Measurements from ENCODE around the gene TOMM5. TPM values are rescaled to one million over a fixed set of nuclear protein-coding genes. Genes with fewer than 3 reads are reported as not detected.
A peak's percentile ranks its signal among the peaks of the same experiment; 100 is the strongest.

The TOMM5 gene
- total RNA-seq, 6 donors from 2014 or later: 35.4 to 83.5 (median 54.2) TPM

- H3K4me3 ChIP-seq: peak overlapping the region; percentile 74 to 90 (median 78)
- H3K36me3 ChIP-seq: no peaks in the 10 kb centered on the region
- DNase-seq: no peak
- H3K27ac ChIP-seq: peak overlapping the region; percentile 61 to 86 (median 80)
- H3K27me3 ChIP-seq: no peaks in the 10 kb centered on the region
- TF ChIP-seq CTCF (IDR thresholded peaks at IDR 0.05) (no peak), POLR2A (IDR thresholded peaks at IDR 0.05) (no peak), EP300 (IDR thresholded peaks at IDR 0.05) (no peak), POLR2AphosphoS5 (IDR thresholded peaks at IDR 0.05) (no peak)
- ATAC-seq (ENCODE audit: low FRiP score in 2 of 2): peak in 1 of 2 donors; percentile 29
- no peaks in the 10 kb centered on the region for H3K9me3 ChIP-seq
- peaks cover 2 to 26% (median 10%) of the 10 kb centered on the region in 4 donors for H3K4me1 ChIP-seq
- WGBS, 2 donors: 7 to 9% methylated on average over 4 to 5 of the region's 5 CpGs
Observed at GRCh38 chr9:37575511-37575914, 16.9 kb downstream of the TOMM5 start.

- ATAC-seq (ENCODE audit: low FRiP score in 2 of 2): no peak
- Histone ChIP-seq H3K27me3 (no peaks in the 10 kb centered on the region), H3K4me1 (peaks cover 2 to 26% (median 10%) of the 10 kb centered on the region in 4 donors), H3K36me3 (no peaks in the 10 kb centered on the region), H3K4me3 (peak overlapping the region in 3 of 4 donors; percentile 78 to 90 (median 78)), H3K27ac (peak overlapping the region in 1 of 4 donors; percentile 86), H3K9me3 (no peaks in the 10 kb centered on the region)
- WGBS, 2 donors: 73 to 77% methylated on average over 5 of the region's 5 CpGs
- TF ChIP-seq POLR2A (IDR thresholded peaks at IDR 0.05) (no peak), EP300 (IDR thresholded peaks at IDR 0.05) (no peak), POLR2AphosphoS5 (IDR thresholded peaks at IDR 0.05) (no peak), CTCF (IDR thresholded peaks at IDR 0.05) (no peak)
- DNase-seq: no peak
Observed at GRCh38 chr9:37575001-37575400, 17.4 kb downstream of the TOMM5 start.

GRCh38 chr9:37574241-37574721, 18.1 kb downstream of the TOMM5 start:
- 53 to 75% methylated on average over 5 of the region's 5 CpGs for WGBS, 2 donors
- TF ChIP-seq EP300 (IDR thresholded peaks at IDR 0.05) (no peak), POLR2A (IDR thresholded peaks at IDR 0.05) (no peak), POLR2AphosphoS5 (IDR thresholded peaks at IDR 0.05) (no peak), CTCF (IDR thresholded peaks at IDR 0.05) (no peak)
- no peak overlapping the region for H3K4me3 ChIP-seq
- no peaks in the 10 kb centered on the region for H3K27me3 ChIP-seq
- no peak for DNase-seq
- no peaks in the 10 kb centered on the region for H3K36me3 ChIP-seq
- H3K4me1 ChIP-seq: peaks cover 2 to 26% (median 10%) of the 10 kb centered on the region in 4 donors
- no peaks in the 10 kb centered on the region for H3K9me3 ChIP-seq
- H3K27ac ChIP-seq: no peak overlapping the region
- no peak for ATAC-seq (ENCODE audit: low FRiP score in 2 of 2)

GRCh38 chr9:37571282-37571681, 21.1 kb downstream of the TOMM5 start:
- peaks cover 2 to 17% (median 10%) of the 10 kb centered on the region in 4 donors for H3K4me1 ChIP-seq
- H3K9me3 ChIP-seq: no peaks in the 10 kb centered on the region
- no peak overlapping the region for H3K27ac ChIP-seq
- TF ChIP-seq POLR2AphosphoS5 (IDR thresholded peaks at IDR 0.05) (no peak), EP300 (IDR thresholded peaks at IDR 0.05) (no peak), POLR2A (IDR thresholded peaks at IDR 0.05) (no peak)
- ATAC-seq (ENCODE audit: low FRiP score in 2 of 2): no peak
- no peaks in the 10 kb centered on the region for H3K27me3 ChIP-seq
- DNase-seq: no peak
- H3K36me3 ChIP-seq: no peaks in the 10 kb centered on the region
- 96 to 97% methylated on average over 1 of the region's 1 CpG for WGBS, 2 donors
- no peak overlapping the region for H3K4me3 ChIP-seq

- Histone ChIP-seq H3K9me3 (peaks cover 0 to 6% (median 0%) of the 10 kb centered on the region in 4 donors), H3K27me3 (no peaks in the 10 kb centered on the region), H3K27ac (no peak overlapping the region), H3K4me3 (no peak overlapping the region), H3K4me1 (no peaks in the 10 kb centered on the region), H3K36me3 (no peaks in the 10 kb centered on the region)
- DNase-seq (no peak), ATAC-seq (ENCODE audit: low FRiP score in 2 of 2) (no peak)
- TF ChIP-seq CTCF (IDR thresholded peaks at IDR 0.05): no peak
- TF ChIP-seq POLR2AphosphoS5 (IDR thresholded peaks at IDR 0.05): no peak
- no peak for TF ChIP-seq POLR2A (IDR thresholded peaks at IDR 0.05)
- no peak for TF ChIP-seq EP300 (IDR thresholded peaks at IDR 0.05)
- 90 to 96% methylated on average over 3 of the region's 3 CpGs for WGBS, 2 donors
Observed at GRCh38 chr9:37566716-37567115, 25.7 kb downstream of the TOMM5 start.

Data from upper lobe of left lung (tissue), 6 donors.